Activated CD8-positive, alpha-beta memory T cell treated with anti-CD3 and anti-CD28 coated beads for 24 hours (primary cell): ENCODE data around the gene CUL1.

Experiments used
- DNase-seq: peaks from one replicate; pipeline ENCODE4 v3.0.0-alpha.2; 2020

The CUL1 gene

GRCh38 chr7:148721390-148721789 lies 22.7 kb downstream of the CUL1 start:
- no peak for DNase-seq

- no peak for DNase-seq
Observed at GRCh38 chr7:148722340-148723165, 23.9 kb downstream of the CUL1 start.

GRCh38 chr7:148723166-148723559 lies 24.5 kb downstream of the CUL1 start:
- DNase-seq, result no peak

- no peak for DNase-seq
Observed at GRCh38 chr7:148723846-148724245, 25.1 kb downstream of the CUL1 start.

GRCh38 chr7:148726385-148726784 lies 27.7 kb downstream of the CUL1 start:
- DNase-seq, result no peak

- no peak for DNase-seq
Observed at GRCh38 chr7:148727501-148728278, 29.0 kb downstream of the CUL1 start.

GRCh38 chr7:148729984-148730733 lies 31.5 kb downstream of the CUL1 start:
- DNase-seq, result no peak

GRCh38 chr7:148732862-148733261 lies 34.2 kb downstream of the CUL1 start:
- no peak for DNase-seq

- DNase-seq, result no peak
Observed at GRCh38 chr7:148733496-148733895, 34.8 kb downstream of the CUL1 start.

- no peak for DNase-seq
Observed at GRCh38 chr7:148735141-148735540, 36.4 kb downstream of the CUL1 start.

GRCh38 chr7:148735967-148736366 lies 37.3 kb downstream of the CUL1 start:
- no peak for DNase-seq

GRCh38 chr7:148738737-148739535 lies 40.2 kb downstream of the CUL1 start:
- DNase-seq, result no peak

- DNase-seq, result no peak
Observed at GRCh38 chr7:148746135-148746534, 47.4 kb downstream of the CUL1 start.

GRCh38 chr7:148747274-148747673 lies 48.6 kb downstream of the CUL1 start:
- DNase-seq, result no peak

GRCh38 chr7:148750442-148751355 lies 52.0 kb downstream of the CUL1 start:
- no peak for DNase-seq

GRCh38 chr7:148753224-148753623 lies 54.5 kb downstream of the CUL1 start:
- DNase-seq, result no peak

GRCh38 chr7:148754912-148755311 lies 56.2 kb downstream of the CUL1 start:
- no peak for DNase-seq

- no peak for DNase-seq
Observed at GRCh38 chr7:148761499-148762278, 63.0 kb downstream of the CUL1 start.

GRCh38 chr7:148763622-148764021 lies 64.9 kb downstream of the CUL1 start:
- DNase-seq, result no peak

- DNase-seq, result no peak
Observed at GRCh38 chr7:148770004-148770403, 71.3 kb downstream of the CUL1 start.
